ENCODE measurements around the gene ATP11C.

The ATP11C gene

GRCh38 chrX:139831675-139832456 is 101.0 kb downstream of the ATP11C start:
- no peaks in the 10 kb centered on the region for H3K79me2 ChIP-seq
- TF ChIP-seq CTCF (IDR thresholded peaks at IDR 0.05) = no peak
- no peak overlapping the region for H3K4me2 ChIP-seq (ENCODE audit: low read length)
- no peaks in the 10 kb centered on the region for H3K36me3 ChIP-seq (ENCODE audit: control insufficient read depth, insufficient read depth, low read length)
- H3K27ac ChIP-seq = no peak overlapping the region
- H3K4me3 ChIP-seq (ENCODE audit: low read depth, low read length) = no peak overlapping the region
- no peak overlapping the region for H2AFZ ChIP-seq
- H3K9ac ChIP-seq = no peak overlapping the region
- H3K9me3 ChIP-seq (ENCODE audit: control insufficient read depth, low read length) = no peaks in the 10 kb centered on the region
- H3K4me1 ChIP-seq = peaks cover 3% of the 10 kb centered on the region
- H3K27me3 ChIP-seq (ENCODE audit: control insufficient read depth, insufficient read depth, low read length) = no peaks in the 10 kb centered on the region

DNA sequence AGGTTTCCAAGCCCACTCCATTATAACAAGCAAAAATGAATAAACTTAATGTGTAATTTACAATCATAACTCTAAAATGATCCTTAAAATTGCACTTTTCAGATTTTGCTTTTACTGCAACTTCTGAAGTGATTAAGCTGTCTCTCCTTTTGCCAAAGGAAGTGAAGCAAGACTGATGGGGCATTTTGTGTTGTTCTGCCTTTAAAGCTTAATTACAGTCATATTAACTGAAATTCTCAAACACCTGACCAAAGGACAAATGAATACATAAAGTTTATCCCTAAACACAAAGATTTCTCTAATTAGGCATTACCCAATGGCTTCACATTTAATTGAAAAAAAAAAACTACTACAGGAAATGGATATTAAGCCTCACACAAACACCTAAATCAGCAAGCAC is 101.8 kb downstream of the ATP11C start:
- no peak overlapping the region for H3K4me2 ChIP-seq (ENCODE audit: low read length)
- no peak for TF ChIP-seq CTCF (IDR thresholded peaks at IDR 0.05)
- H3K27me3 ChIP-seq (ENCODE audit: control insufficient read depth, insufficient read depth, low read length) = no peaks in the 10 kb centered on the region
- no peak overlapping the region for H3K4me3 ChIP-seq (ENCODE audit: low read depth, low read length)
- H3K27ac ChIP-seq = no peak overlapping the region
- H2AFZ ChIP-seq = no peak overlapping the region
- no peaks in the 10 kb centered on the region for H3K79me2 ChIP-seq
- no peaks in the 10 kb centered on the region for H3K36me3 ChIP-seq (ENCODE audit: control insufficient read depth, insufficient read depth, low read length)
- H3K9me3 ChIP-seq (ENCODE audit: control insufficient read depth, low read length) = no peaks in the 10 kb centered on the region
- peaks cover 5% of the 10 kb centered on the region for H3K4me1 ChIP-seq
- H3K9ac ChIP-seq = no peak overlapping the region

DNA sequence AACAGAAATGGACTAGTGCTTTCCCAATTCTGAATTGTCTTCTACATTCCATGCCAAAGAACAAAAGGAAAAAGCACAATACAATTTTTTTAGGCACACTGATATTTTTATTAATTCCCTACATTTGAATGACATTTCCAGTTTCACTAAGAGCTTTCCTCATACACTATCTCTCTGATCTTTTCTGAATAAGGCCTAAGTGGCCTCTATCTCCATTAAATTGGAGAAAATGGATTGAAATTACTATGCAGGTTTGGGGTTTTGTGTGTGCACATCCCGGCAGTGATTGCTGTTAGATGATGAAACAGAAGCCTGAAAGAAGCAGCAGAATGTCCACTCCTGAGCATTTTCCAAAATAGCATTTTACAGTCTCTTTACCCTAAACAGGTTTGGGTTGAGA is 104.0 kb downstream of the ATP11C start:
- Histone ChIP-seq H3K9ac (no peak overlapping the region), H3K27me3 (ENCODE audit: control insufficient read depth, insufficient read depth, low read length) (no peaks in the 10 kb centered on the region), H3K4me3 (ENCODE audit: low read depth, low read length) (no peak overlapping the region), H2AFZ (no peak overlapping the region), H3K4me2 (ENCODE audit: low read length) (no peak overlapping the region), H3K27ac (no peak overlapping the region), H3K9me3 (ENCODE audit: control insufficient read depth, low read length) (no peaks in the 10 kb centered on the region), H3K4me1 (peaks cover 8% of the 10 kb centered on the region), H3K36me3 (ENCODE audit: control insufficient read depth, insufficient read depth, low read length) (no peaks in the 10 kb centered on the region), H3K79me2 (no peaks in the 10 kb centered on the region)
- no peak for TF ChIP-seq CTCF (IDR thresholded peaks at IDR 0.05)

DNA sequence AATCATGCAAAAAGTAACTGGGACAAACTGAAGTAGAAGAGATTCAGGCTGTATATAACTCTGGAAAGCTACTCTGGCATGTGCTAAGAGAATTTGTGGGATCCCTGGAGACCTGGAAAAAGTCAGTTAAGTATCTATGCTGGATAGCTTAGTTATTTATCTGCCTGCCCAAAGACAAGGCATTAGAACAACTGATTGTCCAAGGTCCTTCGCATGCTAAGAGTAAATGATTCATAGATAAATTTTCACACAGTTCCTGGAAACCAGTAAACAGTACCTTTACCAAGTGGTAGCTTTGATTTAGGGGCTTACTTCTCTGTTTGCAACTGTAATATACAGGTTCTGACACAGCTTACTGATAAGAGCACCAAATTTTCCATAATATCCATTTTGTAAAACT is 104.8 kb downstream of the ATP11C start:
- Histone ChIP-seq H3K27me3 (ENCODE audit: control insufficient read depth, insufficient read depth, low read length) (no peaks in the 10 kb centered on the region), H2AFZ (no peak overlapping the region), H3K4me1 (peaks cover 8% of the 10 kb centered on the region), H3K36me3 (ENCODE audit: control insufficient read depth, insufficient read depth, low read length) (no peaks in the 10 kb centered on the region), H3K27ac (no peak overlapping the region), H3K4me3 (ENCODE audit: low read depth, low read length) (no peak overlapping the region), H3K9me3 (ENCODE audit: control insufficient read depth, low read length) (no peaks in the 10 kb centered on the region), H3K4me2 (ENCODE audit: low read length) (no peak overlapping the region), H3K9ac (no peak overlapping the region), H3K79me2 (no peaks in the 10 kb centered on the region)
- no peak for TF ChIP-seq CTCF (IDR thresholded peaks at IDR 0.05)
